ENCODE measurements around the gene RETN. TPM values are rescaled to one million over a fixed set of nuclear protein-coding genes. Genes with fewer than 3 reads are reported as not detected.

The RETN gene
- total RNA-seq, 1 donor from 2014 or later = 0.99 TPM

DNA sequence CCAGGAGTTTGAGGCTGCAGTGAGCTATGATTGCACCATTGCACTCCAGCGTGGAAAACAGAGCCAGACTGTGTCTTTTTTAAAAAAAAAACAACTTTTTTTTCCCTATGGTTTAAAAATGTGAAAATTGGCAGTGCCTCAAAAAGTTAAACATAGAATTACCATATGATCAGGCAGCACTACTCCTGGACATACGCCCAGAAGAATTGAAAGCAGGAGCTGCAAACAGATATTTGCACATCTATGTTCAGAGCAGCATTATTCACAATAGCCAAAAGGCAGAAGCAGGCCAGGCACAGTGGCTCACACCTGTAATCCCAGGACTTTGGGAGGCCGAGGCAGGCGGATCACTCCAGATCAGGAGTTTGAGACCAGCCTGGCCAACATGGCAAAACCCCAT, 3.8 kb upstream of the RETN start:
- no peaks in the 10 kb centered on the region for H3K4me1 ChIP-seq
- H3K27me3 ChIP-seq (ENCODE audit: low read depth) = peaks cover 84% of the 10 kb centered on the region
- no peaks in the 10 kb centered on the region for H3K9me3 ChIP-seq (replicated peaks)
- H3K27ac ChIP-seq (replicated peaks) = no peak overlapping the region
- TF ChIP-seq, protein P1, sequence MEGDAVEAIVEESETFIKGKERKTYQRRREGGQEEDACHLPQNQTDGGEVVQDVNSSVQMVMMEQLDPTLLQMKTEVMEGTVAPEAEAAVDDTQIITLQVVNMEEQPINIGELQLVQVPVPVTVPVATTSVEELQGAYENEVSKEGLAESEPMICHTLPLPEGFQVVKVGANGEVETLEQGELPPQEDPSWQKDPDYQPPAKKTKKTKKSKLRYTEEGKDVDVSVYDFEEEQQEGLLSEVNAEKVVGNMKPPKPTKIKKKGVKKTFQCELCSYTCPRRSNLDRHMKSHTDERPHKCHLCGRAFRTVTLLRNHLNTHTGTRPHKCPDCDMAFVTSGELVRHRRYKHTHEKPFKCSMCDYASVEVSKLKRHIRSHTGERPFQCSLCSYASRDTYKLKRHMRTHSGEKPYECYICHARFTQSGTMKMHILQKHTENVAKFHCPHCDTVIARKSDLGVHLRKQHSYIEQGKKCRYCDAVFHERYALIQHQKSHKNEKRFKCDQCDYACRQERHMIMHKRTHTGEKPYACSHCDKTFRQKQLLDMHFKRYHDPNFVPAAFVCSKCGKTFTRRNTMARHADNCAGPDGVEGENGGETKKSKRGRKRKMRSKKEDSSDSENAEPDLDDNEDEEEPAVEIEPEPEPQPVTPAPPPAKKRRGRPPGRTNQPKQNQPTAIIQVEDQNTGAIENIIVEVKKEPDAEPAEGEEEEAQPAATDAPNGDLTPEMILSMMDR (IDR thresholded peaks at IDR 0.05; ENCODE audit: borderline replicate concordance) = no peak
- no peak overlapping the region for H3K4me3 ChIP-seq
- H3K36me3 ChIP-seq = no peaks in the 10 kb centered on the region
- intact Hi-C loops (cut with micrococcal nuclease) = no loop called here
- DNase-seq = no peak

DNA sequence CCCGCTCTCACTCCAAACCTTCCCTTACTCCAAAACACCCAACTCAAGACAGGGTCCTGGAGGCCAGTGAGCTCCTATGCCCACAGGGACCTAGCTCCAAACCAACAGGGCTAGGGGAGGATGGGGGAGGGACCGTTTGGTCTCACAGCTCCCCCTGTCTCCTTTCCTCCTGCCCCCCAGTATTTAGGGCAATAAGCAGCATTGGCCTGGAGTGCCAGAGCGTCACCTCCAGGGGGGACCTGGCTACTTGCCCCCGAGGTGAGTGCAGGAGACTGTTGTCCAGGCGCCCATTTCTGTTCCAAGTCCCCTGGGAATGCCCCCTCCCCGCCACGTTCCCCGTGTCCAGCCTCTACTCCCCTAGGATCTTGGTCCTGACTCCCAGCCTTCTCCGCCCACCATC, 792 bp downstream of the RETN start:
- H3K4me1 ChIP-seq = no peaks in the 10 kb centered on the region
- H3K4me3 ChIP-seq = no peak overlapping the region
- TF ChIP-seq, protein P1 (IDR thresholded peaks at IDR 0.05; ENCODE audit: borderline replicate concordance) = no peak
- intact Hi-C loops (cut with micrococcal nuclease) = no loop called here
- H3K27me3 ChIP-seq (ENCODE audit: low read depth) = peaks cover 72% of the 10 kb centered on the region
- DNase-seq = no peak
- H3K27ac ChIP-seq (replicated peaks) = no peak overlapping the region
- H3K9me3 ChIP-seq (replicated peaks) = peaks cover 8% of the 10 kb centered on the region
- H3K36me3 ChIP-seq = no peaks in the 10 kb centered on the region

DNA sequence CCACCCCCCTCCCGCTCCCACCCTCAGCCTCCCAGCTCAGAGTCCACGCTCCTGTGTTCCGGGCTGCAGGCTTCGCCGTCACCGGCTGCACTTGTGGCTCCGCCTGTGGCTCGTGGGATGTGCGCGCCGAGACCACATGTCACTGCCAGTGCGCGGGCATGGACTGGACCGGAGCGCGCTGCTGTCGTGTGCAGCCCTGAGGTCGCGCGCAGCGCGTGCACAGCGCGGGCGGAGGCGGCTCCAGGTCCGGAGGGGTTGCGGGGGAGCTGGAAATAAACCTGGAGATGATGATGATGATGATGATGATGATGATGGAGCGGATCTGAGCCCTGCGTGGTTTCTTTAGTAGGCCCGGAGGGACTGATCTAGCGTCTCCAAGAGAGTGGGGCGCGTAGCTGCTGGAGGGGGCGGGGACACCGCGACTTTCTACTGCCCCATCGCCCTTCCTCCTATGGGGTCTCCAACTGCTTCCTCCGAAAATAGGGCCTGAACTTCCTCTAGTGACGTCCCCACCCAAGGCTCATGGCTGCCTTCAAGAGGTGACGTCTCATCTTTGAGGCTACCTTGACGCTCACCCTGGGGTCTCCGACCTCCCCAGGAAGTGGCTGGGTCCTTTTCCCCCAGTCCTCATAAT, 1.4 kb downstream of the RETN start:
- peaks cover 66% of the 10 kb centered on the region for H3K27me3 ChIP-seq (ENCODE audit: low read depth)
- TF ChIP-seq, protein P1 (IDR thresholded peaks at IDR 0.05; ENCODE audit: borderline replicate concordance) = no peak

DNA sequence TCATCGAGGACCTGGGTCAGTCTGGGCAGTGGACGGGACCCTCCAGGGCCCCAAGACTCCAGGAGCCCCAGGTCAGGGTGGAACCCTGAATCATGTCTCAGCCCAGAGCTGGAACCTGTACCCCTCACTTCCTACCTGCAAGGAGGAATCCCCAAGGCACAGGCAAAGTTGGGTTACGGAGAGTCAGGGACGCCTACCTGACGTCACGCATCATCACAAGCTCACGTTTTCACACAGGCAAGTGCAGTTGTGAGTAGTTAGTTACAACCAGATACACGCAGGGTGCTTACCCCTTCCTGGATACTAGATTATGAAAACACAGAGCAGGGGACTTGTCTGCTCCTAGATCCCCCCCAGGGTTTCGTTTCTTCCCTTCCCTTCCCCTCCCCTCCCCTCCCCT, 1.9 kb downstream of the RETN start:
- intact Hi-C loops (cut with micrococcal nuclease) = no loop called here
- TF ChIP-seq, protein P1 (IDR thresholded peaks at IDR 0.05; ENCODE audit: borderline replicate concordance) = no peak

More for the DNA sequence above, 1.4 kb downstream of the RETN start:
- H3K4me3 ChIP-seq = no peak overlapping the region
- H3K9me3 ChIP-seq (replicated peaks) = peaks cover 8% of the 10 kb centered on the region
- DNase-seq = no peak
- H3K36me3 ChIP-seq = no peaks in the 10 kb centered on the region
- no peak overlapping the region for H3K27ac ChIP-seq (replicated peaks)
- intact Hi-C loops (cut with micrococcal nuclease) = no loop called here
- no peaks in the 10 kb centered on the region for H3K4me1 ChIP-seq

DNA sequence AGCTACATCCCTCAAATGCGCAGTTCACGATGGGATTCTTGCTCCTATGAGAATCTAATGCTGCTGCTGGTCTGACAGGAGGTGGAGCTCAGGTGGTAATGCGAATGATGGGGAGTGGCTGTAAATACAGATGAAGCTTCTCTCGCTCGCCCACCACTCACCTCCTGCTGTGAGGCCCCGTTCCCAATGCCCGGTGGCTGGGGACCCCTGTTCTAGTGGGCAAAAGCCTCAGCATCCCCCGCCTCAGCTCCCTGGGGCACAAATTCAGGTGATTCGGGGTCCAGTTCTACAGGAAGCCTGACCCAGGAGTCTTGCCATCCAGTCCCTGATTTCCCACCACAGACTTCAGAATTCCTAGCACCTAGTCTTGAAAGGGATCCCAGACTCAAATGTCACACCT, 3.7 kb downstream of the RETN start:
- Histone ChIP-seq H3K9me3 (replicated peaks) (peaks cover 8% of the 10 kb centered on the region), H3K36me3 (no peaks in the 10 kb centered on the region), H3K27ac (replicated peaks) (no peak overlapping the region), H3K27me3 (ENCODE audit: low read depth) (peaks cover 78% of the 10 kb centered on the region), H3K4me1 (no peaks in the 10 kb centered on the region), H3K4me3 (no peak overlapping the region)
- TF ChIP-seq, protein P1 (IDR thresholded peaks at IDR 0.05; ENCODE audit: borderline replicate concordance) = no peak
- intact Hi-C loops (cut with micrococcal nuclease) = no loop called here
- no peak for DNase-seq

More for the DNA sequence above, 1.9 kb downstream of the RETN start:
- H3K4me3 ChIP-seq = no peak overlapping the region
- H3K27me3 ChIP-seq (ENCODE audit: low read depth) = peaks cover 68% of the 10 kb centered on the region
- no peak for DNase-seq
- H3K36me3 ChIP-seq = no peaks in the 10 kb centered on the region
- H3K4me1 ChIP-seq = no peaks in the 10 kb centered on the region
- no peak overlapping the region for H3K27ac ChIP-seq (replicated peaks)
- peaks cover 8% of the 10 kb centered on the region for H3K9me3 ChIP-seq (replicated peaks)

Data from left ventricle myocardium inferior (tissue), 1 donor.